ENCODE data around the gene CYP11A1. TPM values are rescaled to one million over a fixed set of nuclear protein-coding genes. Genes with fewer than 3 reads are reported as not detected.

The CYP11A1 gene
- total RNA-seq, result 1 to 10 TPM in 3 of 4 donors, under 1 TPM in 1; 0.67 to 3.7 (median 2.7) TPM

- Histone ChIP-seq H3K4me1 (peaks cover 0 to 16% (median 4%) of the 10 kb centered on the region in 3 donors), H3K36me3 (no peaks in the 10 kb centered on the region), H3K9me3 (no peaks in the 10 kb centered on the region), H3K27ac (no peak within 1 kb of the TSS), H3K4me3 (peak within 1 kb of the TSS in 1 of 2 donors; percentile 66), H3K27me3 (peaks cover 42% of the 10 kb centered on the region)
- no peak for ATAC-seq
- WGBS, 2 donors (ENCODE audit: low coverage in 1 of 2), result 91% methylated on average over 7 of the region's 12 CpGs; no CpG with 5 or more reads in 1 of the 2 donors
- no peak for TF ChIP-seq EP300 (IDR thresholded peaks at IDR 0.05)
- TF ChIP-seq POLR2A (IDR thresholded peaks at IDR 0.05), result no peak
- TF ChIP-seq POLR2AphosphoS5 (IDR thresholded peaks at IDR 0.05), result no peak
- no peak for TF ChIP-seq CTCF (IDR thresholded peaks at IDR 0.05)
Observed at GRCh38 chr15:74367296-74367854, at the start of gene CYP11A1. Gene CYP11A1 (minus strand): TSS chr15:74367646. CDS start chr15:74367585, 61 bp downstream.

- ATAC-seq, result no peak
Observed at GRCh38 chr15:74417225-74417624, 49.8 kb upstream of the CYP11A1 start.

GRCh38 chr15:74415966-74416916 is 48.8 kb upstream of the CYP11A1 start:
- Histone ChIP-seq H3K27ac (no peak overlapping the region), H3K9me3 (no peaks in the 10 kb centered on the region), H3K4me1 (no peaks in the 10 kb centered on the region), H3K4me3 (no peak overlapping the region), H3K36me3 (peaks cover 0 to 11% of the 10 kb centered on the region in 2 donors), H3K27me3 (no peaks in the 10 kb centered on the region)
- no peak for ATAC-seq
- no peak for TF ChIP-seq CTCF (IDR thresholded peaks at IDR 0.05)
- TF ChIP-seq EP300 (IDR thresholded peaks at IDR 0.05), result no peak
- TF ChIP-seq POLR2AphosphoS5 (IDR thresholded peaks at IDR 0.05), result no peak
- TF ChIP-seq POLR2A (IDR thresholded peaks at IDR 0.05), result no peak
- WGBS, 2 donors (ENCODE audit: low coverage in 1 of 2), result 50 to 73% methylated on average over 2 to 6 of the region's 19 CpGs

More at GRCh38 chr15:74417225-74417624, 49.8 kb upstream of the CYP11A1 start:
- Histone ChIP-seq H3K4me3 (no peak overlapping the region), H3K36me3 (peaks cover 0 to 4% of the 10 kb centered on the region in 2 donors), H3K4me1 (peaks cover 0 to 8% (median 0%) of the 10 kb centered on the region in 3 donors), H3K9me3 (no peaks in the 10 kb centered on the region), H3K27me3 (no peaks in the 10 kb centered on the region), H3K27ac (no peak overlapping the region)
- TF ChIP-seq EP300 (IDR thresholded peaks at IDR 0.05) (no peak), POLR2A (IDR thresholded peaks at IDR 0.05) (no peak), CTCF (IDR thresholded peaks at IDR 0.05) (no peak), POLR2AphosphoS5 (IDR thresholded peaks at IDR 0.05) (no peak)
- 73% methylated on average over 4 of the region's 13 CpGs; no CpG with 5 or more reads in 1 of the 2 donors for WGBS, 2 donors (ENCODE audit: low coverage in 1 of 2)

GRCh38 chr15:74414603-74415338 is 47.3 kb upstream of the CYP11A1 start:
- H3K4me3 ChIP-seq, result no peak overlapping the region
- no peak for ATAC-seq
- no peaks in the 10 kb centered on the region for H3K4me1 ChIP-seq
- 90 to 100% methylated on average over 1 to 5 of the region's 12 CpGs for WGBS, 2 donors (ENCODE audit: low coverage in 1 of 2)
- H3K9me3 ChIP-seq, result no peaks in the 10 kb centered on the region
- H3K36me3 ChIP-seq, result peaks cover 0 to 20% of the 10 kb centered on the region in 2 donors
- no peak overlapping the region for H3K27ac ChIP-seq
- TF ChIP-seq POLR2AphosphoS5 (IDR thresholded peaks at IDR 0.05) (no peak), EP300 (IDR thresholded peaks at IDR 0.05) (no peak), POLR2A (IDR thresholded peaks at IDR 0.05) (no peak), CTCF (IDR thresholded peaks at IDR 0.05) (no peak)
- H3K27me3 ChIP-seq, result no peaks in the 10 kb centered on the region

All from gastroesophageal sphincter (tissue), 4 donors.